NCI-H226 (cell line): ENCODE data around the gene MAN1A1.
"Not testable (repeated sequence)": the region's sequence is repeated elsewhere in the genome, so short reads cannot be mapped to it uniquely, and the experiment has no call there.

ENCODE experiments used
- DNase-seq: peaks from one replicate; pipeline ENCODE4 v3.0.0-alpha.2; 2015

The MAN1A1 gene

DNA sequence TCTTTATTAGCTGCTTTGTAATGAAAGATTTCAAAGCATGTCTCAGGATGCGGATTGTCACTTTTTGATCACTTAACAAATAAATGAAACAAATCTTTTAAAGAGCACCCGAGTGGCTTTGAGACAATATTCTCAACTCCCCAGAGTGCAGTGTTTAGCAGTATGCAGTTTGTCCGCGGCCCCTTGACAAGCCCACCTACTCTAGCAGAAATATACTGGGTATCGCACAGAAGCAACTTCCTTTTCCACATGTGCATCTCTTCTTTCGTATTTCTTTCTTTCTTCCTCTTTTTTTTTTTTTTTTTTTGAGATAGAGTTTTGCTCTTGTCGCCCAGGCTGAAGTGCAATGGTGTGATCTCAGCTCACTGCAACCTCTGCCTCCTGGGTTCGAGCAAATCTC is 186.6 kb downstream of the MAN1A1 start:
- no peak for DNase-seq

DNA sequence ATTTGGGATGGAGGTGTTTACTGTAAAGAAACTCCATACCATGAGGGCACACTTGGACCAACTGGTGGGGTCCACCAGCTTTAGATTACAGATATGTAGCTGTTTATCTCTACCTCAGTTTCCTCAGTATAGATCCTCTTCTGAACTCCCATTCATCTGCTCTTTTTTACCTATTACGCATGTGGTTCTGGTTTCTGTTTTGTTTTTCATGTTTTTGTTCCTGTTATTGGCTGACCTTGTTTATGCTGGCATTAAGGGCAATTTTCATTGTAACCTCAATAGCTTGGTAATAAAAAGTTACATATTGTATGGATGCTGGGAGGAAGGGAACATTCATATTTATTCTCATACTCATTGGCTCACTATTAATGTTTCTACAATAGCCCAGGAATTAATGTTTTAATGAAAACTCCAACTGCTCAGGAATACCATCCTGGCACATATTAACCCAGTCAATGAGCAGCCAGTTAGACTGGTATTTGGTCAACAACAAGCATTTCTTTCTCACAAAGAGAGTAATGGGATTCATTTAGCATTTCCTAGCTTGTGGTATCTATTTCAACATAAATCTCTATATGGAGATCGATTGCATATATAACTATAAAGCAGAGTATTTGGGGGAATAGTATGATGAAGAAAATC is 187.3 kb downstream of the MAN1A1 start:
- DNase-seq = no peak

DNA sequence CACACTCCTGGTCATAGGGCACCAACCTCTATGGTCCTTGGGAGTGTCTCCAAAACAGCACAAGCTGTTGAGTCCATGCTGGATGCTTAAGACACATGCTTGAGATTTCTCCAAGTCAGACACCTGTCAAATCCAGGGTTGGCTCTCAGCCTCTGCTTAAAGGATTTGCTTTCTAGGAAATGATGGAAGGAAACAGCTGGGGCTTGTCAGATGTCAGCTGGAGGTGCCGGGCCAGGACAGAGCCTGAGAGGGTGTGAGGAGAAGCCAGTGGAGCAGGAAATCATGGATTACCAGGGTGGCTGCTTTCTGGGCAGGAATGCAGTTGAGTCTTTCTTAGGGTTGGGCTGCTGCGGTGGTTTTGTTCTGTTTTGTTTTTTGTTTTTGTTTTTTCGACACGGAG is 188.1 kb downstream of the MAN1A1 start:
- no peak for DNase-seq

DNA sequence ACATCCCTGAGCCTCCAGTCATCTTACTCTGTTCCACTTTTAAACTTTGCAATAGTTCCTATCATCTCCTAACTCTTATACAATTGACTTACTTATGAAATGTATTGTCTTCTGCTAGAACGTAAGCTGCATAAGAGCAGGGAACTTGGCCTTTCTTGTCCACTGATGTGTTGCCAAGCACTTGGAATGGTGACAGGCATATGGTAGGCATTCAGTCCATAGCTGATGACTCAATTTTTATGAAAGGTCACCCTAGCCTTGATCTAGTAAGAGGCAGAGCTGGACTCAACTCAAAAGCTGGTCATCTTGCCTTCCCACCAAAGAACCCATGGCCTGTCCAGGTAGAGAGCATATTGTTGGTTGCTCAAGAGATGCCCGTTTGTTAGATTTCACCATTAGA is 188.7 kb downstream of the MAN1A1 start:
- DNase-seq = no peak

DNA sequence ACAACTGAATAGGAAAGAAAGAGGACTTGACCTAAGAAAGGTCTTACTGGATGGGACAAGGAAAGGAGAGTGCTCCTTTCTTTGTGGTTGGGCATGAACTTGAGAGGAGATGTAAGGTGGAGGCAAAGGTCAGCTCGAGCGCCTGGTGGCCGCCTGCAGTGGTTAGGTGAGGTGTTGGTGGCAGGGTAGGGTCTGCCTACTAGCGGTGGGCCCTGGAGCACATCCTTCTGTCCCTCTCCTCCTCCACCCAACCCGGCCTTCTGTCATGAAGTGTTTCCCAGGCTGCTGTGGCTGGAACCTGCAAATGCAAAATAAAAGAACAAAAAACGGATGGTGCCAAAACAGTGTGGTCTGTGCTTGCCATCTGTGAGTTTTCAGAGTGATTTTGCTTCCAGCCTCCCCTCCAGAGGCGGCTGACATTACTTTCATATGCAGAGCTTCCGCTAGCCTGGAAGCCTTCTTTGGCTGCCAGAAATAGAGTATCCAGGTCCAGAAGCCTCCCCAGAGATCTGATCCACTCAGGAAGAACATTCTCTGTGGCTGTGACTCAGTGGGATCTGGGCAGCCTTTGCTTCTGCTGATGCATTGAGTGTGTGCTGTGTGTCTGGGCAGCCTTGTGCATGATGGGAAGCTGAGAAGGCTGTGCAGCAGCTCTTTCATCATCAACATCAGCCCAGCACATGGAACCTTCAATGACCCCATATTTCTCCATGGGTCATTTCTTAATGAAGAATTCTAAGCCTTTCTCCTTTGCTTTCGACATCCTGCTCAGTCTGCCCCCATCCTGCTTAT is 191.3 kb downstream of the MAN1A1 start:
- DNase-seq = no peak

DNA sequence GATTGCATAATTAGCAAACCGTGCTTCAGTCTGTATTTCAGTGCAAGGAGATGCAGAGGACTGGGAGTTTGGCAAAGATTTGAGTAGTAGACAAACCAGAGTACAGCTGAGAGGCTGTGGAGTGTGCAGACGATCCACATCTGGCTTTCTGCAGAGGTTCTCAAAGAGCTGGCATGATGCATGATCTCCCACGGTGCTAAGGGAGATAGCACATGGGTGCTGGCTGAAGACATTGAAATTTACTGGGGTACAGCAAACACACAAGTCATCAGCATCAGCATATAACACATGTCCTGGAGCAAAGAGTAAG is 192.1 kb downstream of the MAN1A1 start:
- DNase-seq = no peak

DNA sequence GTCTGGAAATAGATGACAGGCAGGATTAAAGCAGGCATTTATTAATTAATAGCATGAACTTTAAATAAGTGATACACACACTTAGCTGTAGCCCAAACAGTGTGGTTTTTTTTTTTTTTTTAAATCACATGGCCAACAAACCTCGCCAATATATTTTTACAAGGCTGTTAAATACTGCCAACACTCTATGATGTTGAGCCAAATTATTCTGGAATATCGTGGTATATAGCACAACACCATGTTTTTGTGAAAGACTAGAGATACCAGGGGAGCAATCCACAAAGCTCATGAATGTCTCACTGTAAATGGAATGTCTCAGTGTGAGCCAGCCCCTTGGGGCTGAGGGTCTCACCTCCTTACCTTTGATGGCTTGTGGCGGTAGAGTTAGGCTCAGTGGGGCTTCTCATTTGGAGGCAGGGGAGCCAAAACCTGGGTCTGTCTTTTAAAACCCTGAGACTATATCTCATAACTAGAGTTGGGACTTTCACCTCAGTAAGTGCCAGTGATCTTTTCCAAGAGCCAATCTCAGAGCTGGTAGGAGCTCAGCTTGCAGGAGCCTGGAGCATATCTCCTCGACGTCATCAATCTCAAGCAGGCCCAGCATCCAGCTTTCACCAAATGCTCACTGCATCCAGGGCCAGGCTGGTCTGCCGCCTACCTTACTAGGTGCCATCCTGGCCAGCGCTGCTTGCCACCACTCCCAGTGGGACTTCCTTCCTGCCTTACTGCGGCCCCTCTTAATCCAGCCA is 192.6 kb downstream of the MAN1A1 start:
- DNase-seq = no peak

DNA sequence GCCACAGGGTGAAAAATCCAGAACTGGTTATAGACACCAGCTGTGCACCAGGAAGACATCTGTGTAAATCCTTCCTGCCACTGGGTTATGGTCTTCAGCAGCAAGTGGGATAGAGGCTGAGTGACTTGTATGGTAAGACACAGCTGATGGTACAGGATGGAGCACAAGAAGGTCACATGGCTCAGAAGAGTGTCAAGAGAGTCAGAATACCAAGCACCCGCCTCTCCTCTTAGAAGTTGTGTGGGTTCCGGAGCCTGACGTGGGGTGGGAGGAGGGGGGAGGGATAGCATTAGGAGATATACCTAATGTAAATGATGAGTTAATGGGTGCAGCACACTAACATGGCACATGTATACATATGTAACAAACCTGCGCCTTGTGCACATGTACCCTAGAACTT is 193.5 kb downstream of the MAN1A1 start:
- DNase-seq = not testable (repeated sequence)

DNA sequence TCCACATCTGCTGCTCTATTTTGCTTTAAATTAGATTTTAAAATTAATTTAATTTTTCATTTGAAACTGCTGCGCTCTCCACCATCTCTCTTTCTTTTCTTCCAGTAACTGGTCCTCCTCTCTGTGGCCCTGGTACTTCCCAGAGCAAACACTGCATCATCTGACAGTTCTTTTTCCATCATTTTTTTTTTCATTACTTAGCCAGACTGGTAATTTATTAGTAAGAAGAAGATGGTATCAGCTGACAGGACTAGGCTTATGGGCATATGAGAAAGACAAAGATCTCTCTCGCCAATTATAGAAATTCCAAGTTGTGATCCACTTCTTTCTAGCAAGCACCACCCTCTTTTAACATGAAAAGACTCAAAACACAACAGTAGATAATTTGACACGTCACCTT is 197.4 kb downstream of the MAN1A1 start:
- no peak for DNase-seq

DNA sequence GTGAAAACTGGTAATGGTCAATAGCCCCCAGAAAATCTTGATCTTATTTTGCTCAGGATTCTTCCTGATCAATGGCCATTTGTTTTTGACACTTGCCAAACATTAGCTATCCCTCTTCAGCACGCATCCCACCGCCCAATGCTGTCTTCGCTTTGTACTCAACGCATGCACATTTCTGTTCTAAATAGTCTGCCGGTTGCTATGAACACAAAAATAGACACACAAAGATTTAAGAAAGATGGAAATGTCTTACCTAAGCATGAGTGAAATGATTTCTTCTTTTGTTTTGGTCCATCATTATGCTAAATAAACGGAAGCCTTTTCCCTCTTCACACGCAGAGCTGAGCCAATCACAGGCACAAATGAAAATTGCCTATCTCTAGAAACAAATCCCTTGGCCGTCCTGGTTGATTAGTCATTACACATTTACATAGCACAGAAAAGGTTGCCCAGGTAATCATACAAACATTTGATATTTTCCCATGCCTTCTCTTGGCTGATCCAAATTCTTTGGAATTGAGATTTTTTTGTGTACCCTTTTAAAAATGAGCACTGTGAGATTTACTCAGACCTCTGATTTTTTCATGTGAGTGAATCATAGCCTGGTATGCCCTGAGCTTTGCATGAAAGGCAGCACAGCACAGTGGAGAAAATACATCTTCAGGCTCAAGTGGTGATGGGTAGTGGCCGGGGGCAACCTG is 200.6 kb downstream of the MAN1A1 start:
- DNase-seq = peak; percentile 40

DNA sequence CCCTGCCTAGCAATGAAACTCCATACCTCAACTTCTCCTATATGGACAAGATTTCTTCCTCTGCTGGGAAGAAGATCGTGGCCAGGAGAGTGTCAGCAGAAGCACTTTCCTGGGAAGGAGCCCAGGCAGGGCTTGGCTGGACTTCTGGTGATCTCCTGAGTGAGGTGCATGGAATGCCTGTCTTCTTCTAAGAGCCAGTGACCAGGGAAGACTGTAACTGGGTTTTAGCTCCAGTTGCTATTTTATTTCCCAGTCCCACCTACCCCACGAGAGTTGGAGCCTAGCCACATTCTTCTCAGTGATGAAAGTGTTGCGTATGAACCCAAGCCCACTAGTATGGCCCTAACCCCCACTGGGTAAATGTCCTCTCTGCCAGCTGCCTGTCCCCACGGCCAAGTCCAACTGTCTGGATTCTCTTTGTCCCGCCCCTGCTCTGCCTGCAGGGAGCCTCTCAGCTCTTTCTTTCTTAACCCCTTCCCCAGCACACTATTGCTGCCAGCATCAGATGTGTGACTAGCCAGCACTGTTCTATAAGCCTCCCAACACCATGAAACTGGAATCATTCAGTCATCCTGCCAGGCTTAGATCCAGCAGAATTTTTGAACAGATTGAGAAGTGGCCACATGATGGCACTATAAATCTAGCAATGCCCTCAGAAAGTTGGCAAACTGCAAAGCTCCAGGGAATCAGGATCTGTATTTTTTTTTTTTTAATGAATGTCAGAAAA is 201.3 kb downstream of the MAN1A1 start:
- peak; percentile 60 for DNase-seq

DNA sequence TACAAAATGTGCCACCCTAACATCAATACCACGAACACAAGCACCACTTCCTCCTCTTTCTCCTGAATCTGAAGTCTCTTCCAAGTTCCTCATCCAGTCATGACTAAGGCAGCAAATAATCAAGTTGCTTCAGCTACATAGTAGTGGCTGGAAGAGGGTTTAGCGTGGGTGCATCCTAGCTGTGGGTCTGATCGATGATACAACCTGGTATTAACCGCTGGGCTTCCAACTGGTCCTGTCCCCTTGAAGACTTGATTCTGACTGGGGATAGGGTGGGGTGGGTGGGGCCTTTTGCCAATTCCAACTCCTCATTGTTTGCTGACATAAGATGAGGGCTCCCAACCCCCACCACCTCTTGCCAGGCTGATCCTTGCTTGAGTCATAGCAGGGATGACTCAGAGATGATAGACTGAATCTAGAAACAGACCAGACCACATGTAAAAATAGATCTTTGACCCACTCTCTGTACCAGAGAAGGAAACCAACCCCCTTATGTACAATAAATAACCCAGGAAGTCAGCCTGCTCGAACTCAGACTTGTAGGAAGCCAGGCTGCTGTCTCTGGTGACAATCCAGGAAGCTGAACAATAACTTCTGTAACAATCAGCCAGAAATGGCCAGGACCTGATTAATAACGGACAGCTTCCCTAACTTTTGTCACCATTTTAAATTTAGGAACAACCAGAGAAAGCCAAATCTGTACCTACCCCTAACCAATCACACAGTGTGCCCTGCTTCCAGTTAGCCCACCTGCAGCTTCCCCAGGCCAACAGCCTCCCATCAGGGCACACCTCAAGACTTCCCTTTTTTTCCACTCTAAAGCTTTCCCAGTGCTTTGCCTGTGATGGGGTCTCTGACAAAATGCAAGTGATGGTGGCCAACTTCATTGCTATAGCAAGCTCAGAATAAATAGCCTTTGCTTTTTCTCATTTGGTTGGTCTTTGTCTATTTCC is 202.2 kb downstream of the MAN1A1 start:
- peak; percentile 88 for DNase-seq

DNA sequence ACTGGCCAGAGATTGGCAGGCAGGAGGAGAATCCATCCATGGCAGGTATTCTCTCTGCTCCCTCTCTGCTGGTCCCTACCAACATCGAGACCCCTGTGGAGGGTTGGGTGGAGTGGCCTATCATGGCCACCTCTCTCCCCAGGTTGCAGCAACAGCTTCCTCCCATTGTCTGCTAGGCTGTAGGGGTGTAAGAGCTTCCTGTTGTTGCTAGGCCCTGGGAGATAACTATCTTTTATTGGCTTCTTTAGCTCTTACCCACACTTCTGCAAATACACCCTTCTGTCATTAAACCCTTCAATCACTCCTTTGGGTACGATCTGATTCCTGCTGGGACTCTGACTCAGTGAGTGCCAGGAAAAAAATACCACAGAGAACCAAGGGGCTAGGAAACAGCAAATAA is 204.4 kb downstream of the MAN1A1 start:
- DNase-seq = no peak

DNA sequence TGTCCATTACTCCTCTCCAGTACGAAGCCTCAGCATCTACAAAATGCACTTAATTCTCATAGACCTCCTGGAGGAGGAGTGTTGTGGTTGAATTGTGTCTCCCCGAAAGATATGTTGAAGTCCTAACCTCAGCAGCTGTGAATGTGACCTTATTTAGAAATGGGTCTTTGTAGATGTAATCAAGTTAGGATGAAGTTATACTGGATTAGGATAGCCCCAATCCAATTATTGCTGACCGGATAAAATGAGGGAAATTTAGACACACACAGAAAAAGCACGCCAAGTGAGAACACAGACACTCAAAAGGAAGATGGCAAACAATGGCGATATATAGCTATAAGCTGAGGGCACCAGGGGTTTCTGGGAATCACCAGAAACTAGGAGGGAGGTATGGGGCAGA is 206.9 kb downstream of the MAN1A1 start:
- DNase-seq = no peak

DNA sequence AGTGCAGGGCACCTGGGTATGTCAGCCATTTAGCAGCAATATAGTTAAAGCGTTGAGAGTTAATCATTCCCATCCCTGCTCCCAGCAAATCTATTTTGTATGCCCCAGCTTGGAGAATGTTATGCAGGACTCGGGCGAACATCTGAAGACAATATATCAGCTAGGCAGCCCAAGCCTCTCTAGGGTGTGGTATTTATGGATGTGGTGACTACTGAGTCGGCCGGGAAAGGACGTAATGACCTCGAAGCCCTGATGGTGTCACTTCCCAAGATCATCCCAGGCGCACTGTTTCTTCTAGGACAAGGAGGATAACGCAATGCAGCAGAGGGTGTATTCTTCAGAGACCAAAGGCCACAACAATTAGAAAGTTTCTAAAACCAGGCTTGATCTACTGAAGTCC is 207.5 kb downstream of the MAN1A1 start:
- DNase-seq = no peak

DNA sequence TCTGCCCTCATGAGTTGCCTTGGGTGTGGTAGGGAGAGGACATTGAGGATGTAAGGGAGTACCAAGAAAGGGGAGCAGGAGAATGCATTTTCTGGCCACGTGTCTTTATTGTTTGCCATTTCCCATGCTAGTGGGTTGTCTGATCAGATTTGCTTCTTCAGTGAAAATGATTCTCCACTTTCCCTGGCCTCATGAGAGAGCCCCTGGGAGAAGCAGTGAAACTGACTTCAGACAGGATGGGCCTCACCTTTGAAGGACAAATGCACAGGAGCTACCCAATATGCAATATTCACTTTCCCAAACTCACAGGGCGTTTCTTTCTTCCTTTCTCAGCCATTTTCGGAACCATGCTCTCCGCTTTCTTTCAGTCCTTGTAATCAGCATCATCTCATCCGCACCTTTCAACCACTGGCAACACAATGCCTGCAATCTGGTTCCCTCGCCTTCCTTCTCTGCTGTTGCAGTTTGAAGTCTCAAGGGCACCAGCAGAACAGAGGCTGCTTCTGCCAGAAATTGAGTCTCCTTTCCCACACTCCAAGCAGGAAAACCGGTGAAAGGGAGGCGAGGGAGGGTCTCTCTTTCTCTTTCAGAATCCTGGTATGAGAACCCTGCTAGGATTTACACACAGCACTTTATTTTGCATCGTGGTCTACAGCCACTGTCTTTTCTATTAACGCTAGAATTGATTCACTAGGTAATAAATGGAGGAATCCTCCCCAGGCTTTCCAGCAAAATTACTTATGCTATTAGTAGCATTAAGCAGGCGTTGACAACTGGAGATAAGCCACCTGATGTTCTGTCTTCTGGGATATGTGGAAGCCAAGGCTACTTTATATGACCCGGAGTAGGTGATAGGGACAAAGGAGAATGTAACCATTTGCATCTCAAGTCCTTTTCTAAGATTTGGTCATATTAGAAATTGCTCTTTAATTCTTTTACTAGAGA is 209.1 kb downstream of the MAN1A1 start:
- no peak for DNase-seq

DNA sequence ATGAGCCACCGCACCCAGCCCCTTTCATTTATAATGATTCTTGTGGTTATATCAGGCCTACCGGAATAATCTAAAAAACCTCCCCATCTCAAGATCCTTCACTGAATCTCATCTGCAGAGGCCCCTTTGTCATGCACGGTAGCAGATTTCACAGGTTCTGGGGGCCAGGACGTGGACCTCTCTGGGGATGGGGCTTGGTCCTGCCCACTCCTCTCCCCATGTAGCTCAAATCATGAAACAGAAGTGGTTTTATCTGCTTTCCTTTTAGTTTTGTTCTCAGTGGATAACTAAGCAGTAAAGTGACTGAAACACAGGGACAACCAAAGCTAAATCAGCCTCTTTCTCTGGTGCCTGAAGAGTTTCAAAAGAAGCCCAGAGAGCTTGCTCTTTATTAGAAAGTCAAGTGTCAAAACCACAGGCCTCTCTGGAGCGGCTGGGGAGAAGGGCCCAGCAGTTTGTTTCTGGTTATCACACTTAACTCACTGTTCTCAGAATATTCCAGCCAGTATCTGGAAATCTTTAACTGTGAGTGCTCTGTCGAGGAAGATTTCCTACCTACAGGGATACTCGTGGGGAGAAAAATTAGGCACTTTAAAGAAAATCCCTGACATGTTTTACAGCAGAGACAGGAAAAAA is 210.5 kb downstream of the MAN1A1 start:
- no peak for DNase-seq

DNA sequence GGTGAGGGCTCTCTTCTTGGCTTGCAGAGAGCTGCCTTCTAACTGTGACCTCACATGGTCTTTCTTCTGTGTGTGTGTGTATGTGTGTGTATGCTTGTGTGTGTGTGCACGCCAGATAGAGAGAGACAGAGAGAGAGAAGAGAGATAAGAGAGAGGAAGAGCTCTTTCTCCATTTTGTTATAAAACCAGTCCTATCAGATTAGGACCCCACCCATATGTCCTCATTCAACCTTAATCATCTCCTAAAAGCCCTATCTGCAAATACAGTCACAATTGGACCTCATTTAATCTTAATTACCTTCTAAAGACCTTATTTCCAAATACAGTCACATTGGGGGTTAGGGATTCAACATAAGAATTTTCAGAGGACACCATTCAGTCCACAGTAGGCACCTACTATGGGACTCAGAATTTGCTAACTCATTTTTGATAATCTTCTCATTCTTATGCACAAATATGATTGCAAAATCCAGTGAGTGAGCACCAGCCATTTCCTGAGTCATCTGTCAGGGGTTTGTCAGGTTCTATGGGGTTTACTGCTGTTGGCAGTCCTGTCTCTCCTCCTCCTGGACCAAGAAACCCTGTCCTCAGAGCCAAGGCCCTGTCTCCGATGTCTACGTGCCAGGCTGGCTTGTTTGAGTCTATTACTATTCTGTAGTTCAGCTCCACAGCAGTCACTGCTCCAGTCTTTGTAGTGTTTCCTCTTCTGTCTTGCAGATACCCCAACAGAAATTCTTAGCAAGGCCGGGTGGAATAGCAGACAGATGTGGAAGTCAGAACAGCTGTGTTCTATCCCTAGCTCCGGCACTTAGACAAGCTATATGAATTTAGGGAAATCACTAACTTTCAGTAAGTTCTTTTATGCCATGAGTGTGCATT is 212.1 kb downstream of the MAN1A1 start:
- DNase-seq = peak; percentile 62

DNA sequence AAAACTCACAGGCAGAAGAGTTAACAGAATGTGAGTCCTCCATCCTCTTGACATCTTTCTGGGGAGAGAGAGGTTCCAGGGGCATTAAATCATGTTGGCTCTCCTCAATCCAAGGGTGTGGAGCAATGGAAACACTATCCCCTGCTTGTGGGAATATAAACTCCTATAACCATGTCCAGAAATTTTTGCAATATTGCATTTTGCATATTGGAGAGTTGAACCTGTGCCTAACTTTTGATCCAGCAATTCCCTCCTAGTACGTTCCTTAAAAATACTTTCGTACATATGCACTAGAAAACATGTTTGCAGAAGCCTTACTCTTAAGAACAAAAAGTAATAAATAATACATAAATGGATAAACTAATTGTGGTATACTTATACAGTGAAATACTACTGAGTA is 214.8 kb downstream of the MAN1A1 start:
- no peak for DNase-seq
